ENCODE data around the gene PRR12. TPM values are rescaled to one million over a fixed set of nuclear protein-coding genes. Genes with fewer than 3 reads are reported as not detected.

The PRR12 gene
- total and polyA plus RNA-seq, 2 donors (not counting 3 experiments of a cell fraction or from before 2014, with no cell fraction given) = 1.9 to 37.0 TPM

DNA sequence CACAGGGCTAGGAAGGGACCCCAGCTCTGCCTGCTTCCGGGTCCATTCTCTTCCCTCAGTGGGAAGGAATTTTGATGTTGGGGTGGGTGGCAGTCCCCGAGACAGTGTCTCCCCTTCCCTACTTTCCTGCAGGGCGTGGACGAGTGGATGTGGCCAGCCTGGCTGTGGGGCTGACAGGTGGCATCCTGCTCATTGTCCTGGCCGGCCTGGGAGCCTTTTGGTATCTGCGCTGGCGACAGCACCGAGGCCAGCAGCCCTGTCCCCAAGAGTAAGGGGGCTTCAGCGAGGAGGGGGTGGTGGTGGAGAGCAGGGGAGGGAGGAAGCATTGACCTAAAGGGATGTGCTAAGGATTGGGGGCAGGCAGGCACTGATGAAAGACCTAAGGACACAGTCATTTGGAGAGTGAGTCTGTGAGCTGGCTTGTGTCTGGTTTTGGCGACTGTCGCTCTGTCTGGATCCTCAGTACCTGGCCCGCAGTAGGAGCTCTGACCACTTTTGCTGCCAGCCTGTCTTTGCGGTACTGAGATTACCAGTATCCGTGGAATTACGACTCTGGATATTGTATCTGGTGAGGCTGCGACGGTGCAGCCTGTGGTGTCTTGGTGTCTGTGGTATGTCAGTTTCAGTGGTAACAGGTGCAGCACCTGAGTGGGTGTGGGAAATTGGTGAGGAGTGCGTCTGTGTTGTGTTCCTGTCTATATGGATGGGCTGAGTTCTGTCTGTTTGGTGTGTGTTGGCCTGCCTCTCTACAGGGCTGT is 2.4 kb upstream of the PRR12 start:
- no peak overlapping the region for H3K4me3 ChIP-seq (replicated peaks in 1 of 3; ENCODE audit: insufficient read depth in 1 of 3, low read depth in 1 of 3, low read length in 3 of 3)
- intact Hi-C loops (cut with micrococcal nuclease) = no loop called here
- TF ChIP-seq EZH2 (IDR thresholded peaks at IDR 0.05; ENCODE audit: borderline replicate concordance, low read depth, low read length, severe bottlenecking) (no peak), POLR2AphosphoS5 (IDR thresholded peaks at IDR 0.05; ENCODE audit: insufficient read depth, low read depth, low read length) (no peak), GATA2 (IDR thresholded peaks at IDR 0.05; ENCODE audit: insufficient read depth, insufficient read length, low read depth, low read length) (no peak), JUN (IDR thresholded peaks at IDR 0.05; ENCODE audit: borderline replicate concordance, insufficient read depth, insufficient read length, low read depth) (no peak), MYC (IDR thresholded peaks at IDR 0.05; ENCODE audit: low read depth, low read length) (no peak), FOS (IDR thresholded peaks at IDR 0.05; ENCODE audit: borderline replicate concordance, insufficient read depth, low read length) (no peak), POLR2A (IDR thresholded peaks at IDR 0.05; ENCODE audit: low read depth, low read length) (no peak), MAX (IDR thresholded peaks at IDR 0.05; ENCODE audit: insufficient read depth, insufficient read length) (no peak)
- TF ChIP-seq, protein P1, sequence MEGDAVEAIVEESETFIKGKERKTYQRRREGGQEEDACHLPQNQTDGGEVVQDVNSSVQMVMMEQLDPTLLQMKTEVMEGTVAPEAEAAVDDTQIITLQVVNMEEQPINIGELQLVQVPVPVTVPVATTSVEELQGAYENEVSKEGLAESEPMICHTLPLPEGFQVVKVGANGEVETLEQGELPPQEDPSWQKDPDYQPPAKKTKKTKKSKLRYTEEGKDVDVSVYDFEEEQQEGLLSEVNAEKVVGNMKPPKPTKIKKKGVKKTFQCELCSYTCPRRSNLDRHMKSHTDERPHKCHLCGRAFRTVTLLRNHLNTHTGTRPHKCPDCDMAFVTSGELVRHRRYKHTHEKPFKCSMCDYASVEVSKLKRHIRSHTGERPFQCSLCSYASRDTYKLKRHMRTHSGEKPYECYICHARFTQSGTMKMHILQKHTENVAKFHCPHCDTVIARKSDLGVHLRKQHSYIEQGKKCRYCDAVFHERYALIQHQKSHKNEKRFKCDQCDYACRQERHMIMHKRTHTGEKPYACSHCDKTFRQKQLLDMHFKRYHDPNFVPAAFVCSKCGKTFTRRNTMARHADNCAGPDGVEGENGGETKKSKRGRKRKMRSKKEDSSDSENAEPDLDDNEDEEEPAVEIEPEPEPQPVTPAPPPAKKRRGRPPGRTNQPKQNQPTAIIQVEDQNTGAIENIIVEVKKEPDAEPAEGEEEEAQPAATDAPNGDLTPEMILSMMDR (IDR thresholded peaks at IDR 0.05; ENCODE audit: extremely low read depth in 1 of 2, insufficient read depth in 1 of 2, low read depth in 1 of 2, low read length in 2 of 2) = no peak
- BruUV-seq (replicated peaks) = no TSS peak
- ChIA-PET CTCF (interaction anchor here (1.8 kb wide), 1 partner anchor 18 kb away, joined by 4 read pairs; no protein-coding TSS in a partner anchor), POLR2A (interaction anchor here (0.6 kb wide), 1 partner anchor 61 kb away, joined by 5 read pairs; the partner anchor contains the start of gene RCN3)
- no peak overlapping the region for H3K9ac ChIP-seq (replicated peaks; ENCODE audit: extremely low read depth, insufficient read depth, low read length)
- no peaks in the 10 kb centered on the region for H3K27me3 ChIP-seq (ENCODE audit: control insufficient read depth in 2 of 2, insufficient read depth in 2 of 2, low read length in 2 of 2)
- no peak for FAIRE-seq
- H2AFZ ChIP-seq (ENCODE audit: low read depth, low read length) = no peak overlapping the region
- peaks cover 12% of the 10 kb centered on the region for H3K4me1 ChIP-seq (ENCODE audit: control insufficient read depth, extremely low read depth, insufficient read depth, low read length)
- H3K36me3 ChIP-seq (ENCODE audit: control insufficient read depth in 2 of 2, extremely low read depth in 1 of 2, insufficient read depth in 2 of 2, low read length in 2 of 2) = no peaks in the 10 kb centered on the region
- H3K4me2 ChIP-seq (ENCODE audit: insufficient read depth, low read length) = no peak overlapping the region
- dilution Hi-C loops (cut with MboI; ENCODE audit: extremely low pct_ligation_motif_present, low sequenced_read_pairs) = no loop called here
- no peak overlapping the region for H3K27ac ChIP-seq (ENCODE audit: insufficient read depth, low read depth, low read length)
- H3K9me1 ChIP-seq (replicated peaks; ENCODE audit: control insufficient read depth, extremely low read depth, insufficient read depth, low read length) = no peaks in the 10 kb centered on the region
- no peak for DNase-seq (ENCODE audit: low read depth, low spot score)
- H4K20me1 ChIP-seq (replicated peaks; ENCODE audit: control insufficient read depth, extremely low read depth, insufficient read depth, low read length) = no peaks in the 10 kb centered on the region
- no peaks in the 10 kb centered on the region for H3K9me3 ChIP-seq (replicated peaks; ENCODE audit: control insufficient read depth, insufficient read depth, low read length)
- peaks cover 18% of the 10 kb centered on the region for H3K79me2 ChIP-seq (ENCODE audit: control insufficient read depth, insufficient read depth, low read length)
